GM18867 (cell line): ENCODE measurements around the gene CHN2.

Source experiments
- ATAC-seq: cut with Tn5 transposase; IDR thresholded peaks from one replicate; pipeline ENCODE4 v1.9.1; 2021; ENCODE audit warnings: mild to moderate bottlenecking, moderate library complexity; ENCODE audit not compliant: unreplicated experiment

CHN2 gene

GRCh38 chr7:29457141-29457561 is 262.6 kb downstream of the CHN2 start:
- ATAC-seq: no peak

- no peak for ATAC-seq
Measured at GRCh38 chr7:29457565-29458011, 263.0 kb downstream of the CHN2 start.

- ATAC-seq: no peak
Measured at GRCh38 chr7:29458933-29459332, 264.4 kb downstream of the CHN2 start.

GRCh38 chr7:29459589-29459988 is 265.0 kb downstream of the CHN2 start:
- ATAC-seq: no peak

GRCh38 chr7:29461996-29462395 is 267.4 kb downstream of the CHN2 start:
- no peak for ATAC-seq

- no peak for ATAC-seq
Measured at GRCh38 chr7:29463504-29464158, 269.1 kb downstream of the CHN2 start.

GRCh38 chr7:29464753-29465152 is 270.2 kb downstream of the CHN2 start:
- ATAC-seq: no peak

GRCh38 chr7:29467193-29467926 is 272.8 kb downstream of the CHN2 start:
- ATAC-seq: no peak

- no peak for ATAC-seq
Measured at GRCh38 chr7:29468196-29468595, 273.6 kb downstream of the CHN2 start.

- no peak for ATAC-seq
Measured at GRCh38 chr7:29469281-29469680, 274.7 kb downstream of the CHN2 start.

- no peak for ATAC-seq
Measured at GRCh38 chr7:29469976-29470557, 275.5 kb downstream of the CHN2 start.

- ATAC-seq: no peak
Measured at GRCh38 chr7:29471444-29472138, 277.0 kb downstream of the CHN2 start.

- ATAC-seq: no peak
Measured at GRCh38 chr7:29476916-29477315, 282.3 kb downstream of the CHN2 start.

GRCh38 chr7:29478226-29478625 is 283.7 kb downstream of the CHN2 start:
- ATAC-seq: no peak

GRCh38 chr7:29478687-29479240 is 284.2 kb downstream of the CHN2 start:
- ATAC-seq: no peak

- ATAC-seq: no peak
Measured at GRCh38 chr7:29479301-29480200, 285.0 kb downstream of the CHN2 start.

GRCh38 chr7:29480451-29480850 is 285.9 kb downstream of the CHN2 start:
- ATAC-seq: no peak

- ATAC-seq: no peak
Measured at GRCh38 chr7:29480934-29481651, 286.5 kb downstream of the CHN2 start.

GRCh38 chr7:29482056-29482455 is 287.5 kb downstream of the CHN2 start:
- ATAC-seq: no peak
